Measurements from ENCODE around the gene ENOX1.

ENOX1 gene

GRCh38 chr13:43316946-43317353 is 469.8 kb downstream of the ENOX1 start:
- ChIA-PET CTCF (interaction anchor here (0.6 kb wide), 1 partner anchor 1147 kb away, joined by 3 read pairs; no protein-coding TSS in a partner anchor), POLR2A (no interaction called here)
- DNase-seq (ENCODE audit: extremely low spot score) = no peak
- no peak for TF ChIP-seq BHLHE40 (IDR thresholded peaks at IDR 0.05; ENCODE audit: borderline replicate concordance)
- no peak for TF ChIP-seq ELF4 (IDR thresholded peaks at IDR 0.05)
- TF ChIP-seq NFRKB (IDR thresholded peaks at IDR 0.05) = no peak
- TF ChIP-seq ARNT (IDR thresholded peaks at IDR 0.05) = no peak
- TF ChIP-seq L3MBTL2 (conservative IDR thresholded peaks at IDR 0.05) = no peak
- TF ChIP-seq, protein P1, sequence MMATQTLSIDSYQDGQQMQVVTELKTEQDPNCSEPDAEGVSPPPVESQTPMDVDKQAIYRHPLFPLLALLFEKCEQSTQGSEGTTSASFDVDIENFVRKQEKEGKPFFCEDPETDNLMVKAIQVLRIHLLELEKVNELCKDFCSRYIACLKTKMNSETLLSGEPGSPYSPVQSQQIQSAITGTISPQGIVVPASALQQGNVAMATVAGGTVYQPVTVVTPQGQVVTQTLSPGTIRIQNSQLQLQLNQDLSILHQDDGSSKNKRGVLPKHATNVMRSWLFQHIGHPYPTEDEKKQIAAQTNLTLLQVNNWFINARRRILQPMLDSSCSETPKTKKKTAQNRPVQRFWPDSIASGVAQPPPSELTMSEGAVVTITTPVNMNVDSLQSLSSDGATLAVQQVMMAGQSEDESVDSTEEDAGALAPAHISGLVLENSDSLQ (IDR thresholded peaks at IDR 0.05) = no peak
- TF ChIP-seq CTBP1 (IDR thresholded peaks at IDR 0.05; ENCODE audit: borderline replicate concordance) = no peak

DNA sequence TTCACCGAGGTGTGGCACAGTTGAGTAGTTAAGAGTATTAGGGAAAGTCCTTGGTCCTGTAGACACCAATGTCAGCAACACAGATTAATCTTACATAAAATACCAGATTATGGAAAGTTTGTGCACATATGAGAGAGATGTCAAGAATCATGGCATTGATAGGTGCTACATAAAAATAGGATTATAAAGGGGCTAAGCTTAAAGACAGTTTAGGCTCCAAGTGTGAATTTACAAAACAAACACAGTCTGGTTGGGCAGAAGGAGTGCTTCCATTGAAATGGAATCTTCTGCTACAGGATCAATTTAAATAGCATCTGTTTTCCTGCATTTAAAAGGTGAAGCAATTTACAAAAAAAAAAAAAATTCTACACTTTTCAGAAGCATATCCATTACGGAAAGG is 470.5 kb downstream of the ENOX1 start:
- ChIA-PET CTCF (no interaction called here), POLR2A (no interaction called here)
- no peak for DNase-seq (ENCODE audit: extremely low spot score)
- TF ChIP-seq ARNT (IDR thresholded peaks at IDR 0.05) = no peak
- no peak for TF ChIP-seq HDGF (IDR thresholded peaks at IDR 0.05; ENCODE audit: borderline replicate concordance)
- no peak for TF ChIP-seq SP1 (IDR thresholded peaks at IDR 0.05)
- no peak for TF ChIP-seq FOXA1 (IDR thresholded peaks at IDR 0.05)
- no peak for TF ChIP-seq CTBP1 (IDR thresholded peaks at IDR 0.05; ENCODE audit: borderline replicate concordance)

DNA sequence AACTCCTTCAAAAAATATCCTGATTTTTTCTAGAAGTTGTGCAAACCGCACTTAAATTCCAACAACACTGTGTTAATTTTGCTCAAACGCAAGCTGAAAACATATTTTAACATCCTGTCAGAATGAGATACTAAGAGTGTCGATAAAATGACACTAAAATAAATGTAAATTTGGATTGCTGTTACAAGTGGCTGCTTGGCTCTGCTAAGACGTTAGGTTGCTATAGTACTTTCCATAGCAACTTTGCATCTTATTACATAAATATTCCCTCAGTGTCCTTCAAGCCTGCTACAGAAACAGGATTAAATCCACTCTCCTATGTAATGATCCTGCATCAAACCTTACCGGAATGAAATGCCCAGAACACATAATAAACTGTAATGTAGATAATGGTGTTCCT is 471.2 kb downstream of the ENOX1 start:
- ChIA-PET POLR2A (no interaction called here), CTCF (no interaction called here)
- DNase-seq (ENCODE audit: extremely low spot score) = no peak
- TF ChIP-seq, protein P1 (IDR thresholded peaks at IDR 0.05) = no peak
- TF ChIP-seq ARNT (IDR thresholded peaks at IDR 0.05) = no peak
- TF ChIP-seq ZNF384 (IDR thresholded peaks at IDR 0.05) = no peak
- TF ChIP-seq FOXK2 (IDR thresholded peaks at IDR 0.05) = no peak
- TF ChIP-seq SUZ12 (IDR thresholded peaks at IDR 0.05) = no peak
- TF ChIP-seq SP1 (IDR thresholded peaks at IDR 0.05) = no peak
- no peak for TF ChIP-seq FOXA1 (IDR thresholded peaks at IDR 0.05)
- no peak for TF ChIP-seq ELF4 (IDR thresholded peaks at IDR 0.05)
- no peak for TF ChIP-seq L3MBTL2 (conservative IDR thresholded peaks at IDR 0.05)
- TF ChIP-seq BHLHE40 (IDR thresholded peaks at IDR 0.05; ENCODE audit: borderline replicate concordance) = no peak
- TF ChIP-seq TARDBP (IDR thresholded peaks at IDR 0.05) = no peak
- no peak for TF ChIP-seq NFRKB (IDR thresholded peaks at IDR 0.05)
- TF ChIP-seq HDGF (IDR thresholded peaks at IDR 0.05; ENCODE audit: borderline replicate concordance) = no peak
- no peak for TF ChIP-seq CTBP1 (IDR thresholded peaks at IDR 0.05; ENCODE audit: borderline replicate concordance)

DNA sequence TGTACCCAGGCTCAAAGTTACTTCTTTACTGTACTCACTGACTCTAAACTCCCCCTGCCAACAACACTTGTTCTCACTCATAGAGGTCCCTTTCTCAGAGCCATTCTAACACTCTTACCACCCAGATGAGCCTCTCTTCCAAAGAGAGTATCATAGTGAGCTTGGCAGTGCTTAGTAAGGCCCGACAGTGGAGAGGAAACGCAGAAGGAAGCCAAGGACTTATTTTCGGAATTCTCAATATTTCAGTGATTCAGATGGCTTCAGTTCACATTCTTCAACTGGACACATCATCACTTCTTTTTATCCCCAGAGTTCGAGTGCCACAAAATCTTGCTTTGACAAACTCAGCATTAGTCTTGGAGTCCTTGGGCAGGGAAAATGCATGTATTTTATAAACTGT is 477.5 kb downstream of the ENOX1 start:
- TF ChIP-seq LEF1 (IDR thresholded peaks at IDR 0.05; ENCODE audit: borderline replicate concordance) (no peak), ELF4 (IDR thresholded peaks at IDR 0.05) (no peak), L3MBTL2 (conservative IDR thresholded peaks at IDR 0.05) (no peak), HDGF (IDR thresholded peaks at IDR 0.05; ENCODE audit: borderline replicate concordance) (no peak), ARNT (IDR thresholded peaks at IDR 0.05) (no peak), NFRKB (IDR thresholded peaks at IDR 0.05) (no peak), TARDBP (IDR thresholded peaks at IDR 0.05) (no peak), FOXK2 (IDR thresholded peaks at IDR 0.05) (no peak)
- ChIA-PET POLR2A (no interaction called here), CTCF (no interaction called here)
- DNase-seq (ENCODE audit: extremely low spot score) = no peak

GRCh38 chr13:43307921-43308433 is 478.8 kb downstream of the ENOX1 start:
- no peak for DNase-seq (ENCODE audit: extremely low spot score)
- TF ChIP-seq SUZ12 (IDR thresholded peaks at IDR 0.05) = no peak
- TF ChIP-seq HDGF (IDR thresholded peaks at IDR 0.05; ENCODE audit: borderline replicate concordance) = no peak
- TF ChIP-seq SP1 (IDR thresholded peaks at IDR 0.05) = no peak
- TF ChIP-seq FOXM1 (IDR thresholded peaks at IDR 0.05; ENCODE audit: borderline replicate concordance) = no peak
- TF ChIP-seq TARDBP (IDR thresholded peaks at IDR 0.05) = no peak
- TF ChIP-seq LEF1 (IDR thresholded peaks at IDR 0.05; ENCODE audit: borderline replicate concordance) = no peak
- TF ChIP-seq ARNT (IDR thresholded peaks at IDR 0.05) = no peak
- no peak for TF ChIP-seq ZNF384 (IDR thresholded peaks at IDR 0.05)
- no peak for TF ChIP-seq ELF4 (IDR thresholded peaks at IDR 0.05)
- TF ChIP-seq NFRKB (IDR thresholded peaks at IDR 0.05) = no peak
- TF ChIP-seq L3MBTL2 (conservative IDR thresholded peaks at IDR 0.05) = no peak
- no peak for TF ChIP-seq CTBP1 (IDR thresholded peaks at IDR 0.05; ENCODE audit: borderline replicate concordance)
- no peak for TF ChIP-seq BHLHE40 (IDR thresholded peaks at IDR 0.05; ENCODE audit: borderline replicate concordance)
- CTCF ChIA-PET = no interaction called here
- POLR2A ChIA-PET = no interaction called here

DNA sequence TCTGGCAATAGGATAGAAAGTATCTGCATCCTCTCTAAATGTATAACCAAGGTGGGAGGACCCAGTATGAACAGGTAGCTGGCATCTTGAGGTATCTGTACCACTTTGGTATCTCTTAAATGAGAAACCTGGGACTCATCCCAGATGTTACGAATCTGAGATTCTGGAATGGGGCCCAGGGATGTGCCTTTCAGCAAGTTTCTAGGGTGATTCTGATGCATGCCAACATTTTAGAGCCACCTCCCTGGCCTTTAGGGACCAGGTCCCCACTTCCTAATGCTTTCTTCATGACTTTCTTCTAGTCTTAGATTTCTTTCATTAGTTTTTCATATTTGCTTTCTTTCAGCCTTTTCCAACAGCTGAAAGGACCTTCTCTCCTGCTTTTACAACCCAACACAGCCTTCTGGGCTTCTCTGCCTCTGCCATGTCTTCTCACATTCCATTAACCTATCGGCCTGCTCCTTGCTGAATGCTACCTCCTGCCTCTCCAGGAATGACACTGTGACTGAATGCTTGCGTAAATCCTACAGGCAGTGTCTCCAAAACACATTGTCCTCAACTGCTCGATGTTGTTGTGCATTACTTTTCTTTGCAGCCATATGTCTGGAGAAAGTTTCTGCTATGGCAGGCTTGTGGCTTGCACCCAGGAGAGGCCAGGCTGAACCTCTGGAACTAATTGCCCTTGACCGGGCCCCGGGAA is 479.4 kb downstream of the ENOX1 start:
- TF ChIP-seq SP1 (IDR thresholded peaks at IDR 0.05) = no peak
- TF ChIP-seq TARDBP (IDR thresholded peaks at IDR 0.05) = no peak
- TF ChIP-seq L3MBTL2 (conservative IDR thresholded peaks at IDR 0.05) = no peak
- no peak for TF ChIP-seq ELF4 (IDR thresholded peaks at IDR 0.05)
- no peak for TF ChIP-seq LEF1 (IDR thresholded peaks at IDR 0.05; ENCODE audit: borderline replicate concordance)
- no peak for TF ChIP-seq FOXA1 (IDR thresholded peaks at IDR 0.05)
- CTCF ChIA-PET = no interaction called here
- no peak for DNase-seq (ENCODE audit: extremely low spot score)
- POLR2A ChIA-PET = no interaction called here

DNA sequence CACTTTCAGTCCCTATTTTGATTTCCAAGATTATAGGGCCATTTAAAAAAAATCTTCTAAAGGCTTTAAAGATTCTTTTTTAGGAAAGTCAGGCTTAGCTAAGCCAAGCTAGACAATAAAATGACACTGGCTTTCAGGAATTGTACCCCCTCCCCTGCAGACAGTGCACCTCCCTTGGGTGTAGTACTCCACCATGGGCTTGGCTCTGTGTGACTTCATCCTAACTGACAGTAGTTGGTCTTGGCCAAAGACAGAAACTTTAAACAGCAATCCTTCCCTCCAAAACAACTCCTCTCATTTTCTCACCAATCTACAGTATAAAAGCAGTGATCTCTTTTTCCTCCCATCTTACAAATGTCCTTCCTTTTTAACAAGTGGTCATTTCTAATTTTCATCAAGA is 480.4 kb downstream of the ENOX1 start:
- no peak for DNase-seq (ENCODE audit: extremely low spot score)
- CTCF ChIA-PET = no interaction called here
- TF ChIP-seq ARNT (IDR thresholded peaks at IDR 0.05) = no peak
- no peak for TF ChIP-seq FOXK2 (IDR thresholded peaks at IDR 0.05)
- no peak for TF ChIP-seq BHLHE40 (IDR thresholded peaks at IDR 0.05; ENCODE audit: borderline replicate concordance)
- TF ChIP-seq HDGF (IDR thresholded peaks at IDR 0.05; ENCODE audit: borderline replicate concordance) = no peak
- no peak for TF ChIP-seq LEF1 (IDR thresholded peaks at IDR 0.05; ENCODE audit: borderline replicate concordance)
- TF ChIP-seq ELF4 (IDR thresholded peaks at IDR 0.05) = no peak
- TF ChIP-seq FOXA1 (IDR thresholded peaks at IDR 0.05) = no peak
- TF ChIP-seq, protein P1 (IDR thresholded peaks at IDR 0.05) = no peak
- no peak for TF ChIP-seq L3MBTL2 (conservative IDR thresholded peaks at IDR 0.05)
- TF ChIP-seq CTBP1 (IDR thresholded peaks at IDR 0.05; ENCODE audit: borderline replicate concordance) = no peak
- TF ChIP-seq ZNF384 (IDR thresholded peaks at IDR 0.05) = no peak
- no peak for TF ChIP-seq FOXM1 (IDR thresholded peaks at IDR 0.05; ENCODE audit: borderline replicate concordance)
- POLR2A ChIA-PET = no interaction called here
